Skeletal muscle satellite cell (primary cell): Measurements from ENCODE around the gene SPC24.
"Not testable (repeated sequence)": the region's sequence is repeated elsewhere in the genome, so short reads cannot be mapped to it uniquely, and the experiment has no call there.

Experiments
- H3K27me3 ChIP-seq: 2 replicates; pipeline ENCODE4 v1.7.0; 2013; ENCODE audit warnings: low read length; ENCODE audit not compliant: control insufficient read depth, insufficient read depth
- H3K36me3 ChIP-seq: 2 replicates; pipeline ENCODE4 v1.7.0; 2013; ENCODE audit warnings: mild to moderate bottlenecking, control low read depth, low read length; ENCODE audit not compliant: insufficient read depth
- H3K4me1 ChIP-seq: 2 replicates; pipeline ENCODE4 v1.7.0; 2013; ENCODE audit warnings: low read length; ENCODE audit not compliant: control insufficient read depth, insufficient read depth
- H3K4me2 ChIP-seq: 2 replicates; pipeline ENCODE4 v1.7.0; 2013; ENCODE audit warnings: mild to moderate bottlenecking, low read length
- H3K4me3 ChIP-seq: 2 replicates; pipeline ENCODE4 v1.7.0; 2013; ENCODE audit warnings: low read length
- H3K9ac ChIP-seq: 2 replicates; pipeline ENCODE4 v1.7.0; 2013; ENCODE audit warnings: mild to moderate bottlenecking, low read depth, low read length, moderate library complexity
- H3K9me3 ChIP-seq: replicated peaks from 2 replicates; pipeline ENCODE4 v1.7.0; 2013; ENCODE audit warnings: mild to moderate bottlenecking, control low read depth, low read length

Gene SPC24

DNA sequence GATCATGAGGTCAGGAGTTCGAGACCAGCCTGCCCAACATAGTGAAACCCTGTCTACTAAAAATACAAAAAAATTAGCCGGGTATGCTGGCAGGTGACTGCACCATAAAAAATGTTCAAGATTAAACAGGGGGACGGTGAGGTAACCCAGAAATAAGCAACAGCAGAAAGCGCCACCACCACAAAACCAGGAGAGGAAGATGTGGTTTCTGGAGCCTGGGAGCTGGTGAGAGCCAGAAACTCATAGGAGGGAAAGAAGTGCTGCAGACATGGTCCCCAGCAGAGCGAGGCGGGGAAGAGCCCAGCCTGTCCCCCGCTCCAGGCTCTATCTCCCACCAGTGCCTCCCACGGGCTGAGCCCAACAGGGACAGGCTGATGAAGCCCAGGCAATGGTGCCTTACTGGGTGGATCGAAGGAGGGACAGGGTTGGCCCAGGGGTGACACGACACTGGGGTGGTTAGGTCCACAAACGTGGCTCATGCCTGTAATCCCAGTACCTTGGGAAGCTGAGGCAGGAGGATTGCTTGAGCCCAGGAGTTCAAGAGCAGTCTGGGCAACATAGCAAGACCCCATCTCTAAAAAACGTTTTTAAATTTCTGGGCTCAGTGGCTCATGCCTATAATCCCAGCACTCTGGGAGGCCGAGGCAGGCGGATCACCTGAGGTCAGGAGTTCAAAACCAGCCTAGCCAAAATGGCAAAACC, 19.0 kb downstream of the SPC24 start:
- Histone ChIP-seq H3K9me3 (no peaks in the 10 kb centered on the region), H3K4me2 (no peak overlapping the region), H3K27me3 (no peaks in the 10 kb centered on the region), H3K36me3 (peaks cover 20% of the 10 kb centered on the region), H3K4me3 (no peak overlapping the region), H3K9ac (no peak overlapping the region), H3K4me1 (peaks cover 34% of the 10 kb centered on the region)

- H3K4me2 ChIP-seq: no peak overlapping the region
- H3K27me3 ChIP-seq: no peaks in the 10 kb centered on the region
- no peak overlapping the region for H3K9ac ChIP-seq
- peaks cover 65% of the 10 kb centered on the region for H3K36me3 ChIP-seq
- peaks cover 4% of the 10 kb centered on the region for H3K4me1 ChIP-seq
- no peaks in the 10 kb centered on the region for H3K9me3 ChIP-seq
- no peak overlapping the region for H3K4me3 ChIP-seq
Observed at GRCh38 chr19:11131471-11131870, 24.1 kb downstream of the SPC24 start.

- Histone ChIP-seq H3K36me3 (peaks cover 70% of the 10 kb centered on the region), H3K9me3 (no peaks in the 10 kb centered on the region)
Observed at GRCh38 chr19:11130824-11131455, 24.6 kb downstream of the SPC24 start.

GRCh38 chr19:11127905-11128304, 27.7 kb downstream of the SPC24 start:
- peaks cover 4% of the 10 kb centered on the region for H3K4me1 ChIP-seq
- no peak overlapping the region for H3K4me3 ChIP-seq
- H3K9me3 ChIP-seq: no peaks in the 10 kb centered on the region
- H3K9ac ChIP-seq: no peak overlapping the region
- H3K36me3 ChIP-seq: peaks cover 84% of the 10 kb centered on the region
- H3K27me3 ChIP-seq: no peaks in the 10 kb centered on the region
- H3K4me2 ChIP-seq: no peak overlapping the region

More at GRCh38 chr19:11130824-11131455, 24.6 kb downstream of the SPC24 start:
- Histone ChIP-seq H3K4me1 (peaks cover 4% of the 10 kb centered on the region), H3K4me2 (no peak overlapping the region), H3K4me3 (no peak overlapping the region), H3K27me3 (no peaks in the 10 kb centered on the region), H3K9ac (no peak overlapping the region)

- Histone ChIP-seq H3K9ac (no peak overlapping the region), H3K27me3 (no peaks in the 10 kb centered on the region), H3K4me1 (peaks cover 4% of the 10 kb centered on the region), H3K36me3 (peaks cover 74% of the 10 kb centered on the region), H3K9me3 (no peaks in the 10 kb centered on the region), H3K4me2 (no peak overlapping the region), H3K4me3 (no peak overlapping the region)
Observed at GRCh38 chr19:11125994-11126685, 29.4 kb downstream of the SPC24 start.

DNA sequence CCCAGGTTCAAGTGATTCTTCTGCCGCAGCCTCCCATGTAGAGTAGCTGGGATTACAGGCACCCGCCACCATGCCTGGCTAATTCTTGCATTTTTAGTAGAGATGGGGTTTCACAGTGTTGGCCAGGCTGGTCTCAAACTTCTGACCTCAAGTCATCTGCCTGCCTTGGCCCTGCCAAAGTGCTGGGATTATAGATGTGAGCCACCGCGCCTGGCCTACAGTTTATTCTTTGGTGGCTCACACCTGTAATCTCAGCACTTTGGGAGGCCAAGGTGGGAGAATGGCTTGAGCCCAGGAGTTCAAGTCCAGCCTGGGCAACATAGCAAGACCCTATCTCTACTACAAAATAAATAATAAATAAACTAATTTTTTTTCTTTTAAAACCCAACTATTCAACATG, 31.4 kb downstream of the SPC24 start:
- peaks cover 72% of the 10 kb centered on the region for H3K36me3 ChIP-seq

DNA sequence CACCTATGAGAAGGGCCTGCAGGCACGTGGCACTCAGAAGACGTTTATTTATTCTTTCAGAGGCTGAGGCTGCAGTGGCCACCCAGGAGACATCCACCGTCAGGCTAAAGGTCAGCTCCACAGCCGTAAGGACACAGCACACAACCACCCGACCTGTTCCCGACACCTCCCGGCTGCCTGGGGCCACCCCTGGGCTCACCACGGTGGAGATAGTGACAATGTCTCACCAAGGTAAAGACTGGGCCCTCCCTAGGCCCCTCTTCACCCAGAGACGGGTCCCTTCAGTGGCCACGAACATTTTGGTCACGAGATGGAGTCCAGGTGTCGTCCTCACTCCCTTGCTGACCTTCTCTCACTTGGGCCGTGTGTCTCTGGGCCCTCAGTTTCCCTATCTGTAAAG, 32.5 kb downstream of the SPC24 start:
- H3K4me3 ChIP-seq: no peak overlapping the region
- H3K9me3 ChIP-seq: no peaks in the 10 kb centered on the region
- no peak overlapping the region for H3K9ac ChIP-seq
- no peaks in the 10 kb centered on the region for H3K4me1 ChIP-seq
- no peaks in the 10 kb centered on the region for H3K27me3 ChIP-seq
- H3K36me3 ChIP-seq: peaks cover 72% of the 10 kb centered on the region
- no peak overlapping the region for H3K4me2 ChIP-seq

More for the DNA sequence above, 31.4 kb downstream of the SPC24 start:
- H3K4me3 ChIP-seq, H3K9me3 ChIP-seq, H3K27me3 ChIP-seq, H3K9ac ChIP-seq, H3K4me2 ChIP-seq, H3K4me1 ChIP-seq: not testable (repeated sequence)

GRCh38 chr19:11121963-11122362, 33.6 kb downstream of the SPC24 start:
- not testable (repeated sequence) for H3K9me3 ChIP-seq, H3K4me1 ChIP-seq
- H3K36me3 ChIP-seq: peaks cover 70% of the 10 kb centered on the region

DNA sequence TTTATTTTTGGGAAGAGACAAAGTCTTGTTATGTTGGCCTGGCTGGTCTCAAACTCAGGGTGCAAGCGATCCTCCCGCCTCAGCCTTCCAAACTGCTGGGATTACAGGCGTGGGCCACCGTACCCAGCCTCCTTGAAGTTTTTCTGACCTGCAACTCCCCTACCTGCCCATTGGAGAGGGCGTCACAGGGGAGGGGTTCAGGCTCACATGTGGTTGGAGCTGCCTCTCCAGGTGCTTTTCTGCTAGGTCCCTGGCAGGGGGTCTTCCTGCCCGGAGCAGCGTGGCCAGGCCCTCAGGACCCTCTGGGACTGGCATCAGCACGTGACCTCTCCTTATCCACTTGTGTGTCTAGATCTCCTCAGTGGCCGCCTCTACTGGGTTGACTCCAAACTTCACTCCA, 39.1 kb downstream of the SPC24 start:
- Histone ChIP-seq H3K9ac (no peak overlapping the region), H3K9me3 (no peaks in the 10 kb centered on the region), H3K27me3 (no peaks in the 10 kb centered on the region), H3K4me2 (no peak overlapping the region), H3K4me3 (no peak overlapping the region), H3K4me1 (no peaks in the 10 kb centered on the region), H3K36me3 (peaks cover 78% of the 10 kb centered on the region)

More at GRCh38 chr19:11121963-11122362, 33.6 kb downstream of the SPC24 start:
- H3K4me3 ChIP-seq, H3K9ac ChIP-seq, H3K4me2 ChIP-seq, H3K27me3 ChIP-seq: not testable (repeated sequence)

DNA sequence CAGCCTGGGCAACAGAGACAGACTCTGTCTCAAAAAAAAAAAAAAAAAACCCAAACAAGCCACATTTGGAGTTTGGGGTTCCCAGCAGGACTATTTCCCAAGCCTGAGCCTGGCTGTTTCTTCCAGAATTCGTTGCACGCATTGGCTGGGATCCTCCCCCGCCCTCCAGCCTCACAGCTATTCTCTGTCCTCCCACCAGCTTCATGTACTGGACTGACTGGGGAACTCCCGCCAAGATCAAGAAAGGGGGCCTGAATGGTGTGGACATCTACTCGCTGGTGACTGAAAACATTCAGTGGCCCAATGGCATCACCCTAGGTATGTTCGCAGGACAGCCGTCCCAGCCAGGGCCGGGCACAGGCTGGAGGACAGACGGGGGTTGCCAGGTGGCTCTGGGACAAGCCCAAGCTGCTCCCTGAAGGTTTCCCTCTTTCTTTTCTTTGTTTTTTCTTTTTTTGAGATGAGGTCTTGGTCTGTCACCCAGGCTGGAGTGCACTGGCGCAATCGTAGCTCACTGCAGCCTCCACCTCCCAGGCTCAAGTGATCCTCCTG, 39.6 kb downstream of the SPC24 start:
- Histone ChIP-seq H3K9me3 (no peaks in the 10 kb centered on the region), H3K27me3 (no peaks in the 10 kb centered on the region), H3K4me1 (no peaks in the 10 kb centered on the region), H3K9ac (no peak overlapping the region), H3K4me3 (no peak overlapping the region), H3K4me2 (no peak overlapping the region), H3K36me3 (peaks cover 81% of the 10 kb centered on the region)

GRCh38 chr19:11115042-11115441, 40.5 kb downstream of the SPC24 start:
- Histone ChIP-seq H3K27me3 (no peaks in the 10 kb centered on the region), H3K4me2 (no peak overlapping the region), H3K9me3 (no peaks in the 10 kb centered on the region), H3K9ac (no peak overlapping the region), H3K36me3 (peaks cover 79% of the 10 kb centered on the region), H3K4me1 (no peaks in the 10 kb centered on the region), H3K4me3 (no peak overlapping the region)
